Activated naive CD8-positive, alpha-beta T cell treated with anti-CD3 and anti-CD28 coated beads, Interleukin-2, amount 50 U/mL, for 24 hours (primary cell): ENCODE results near the gene IFT88.

Source experiments
- ATAC-seq: fragments of 150-1000 bp; cut with Tn5 transposase; one replicate; pipeline ENCODE4 v1.10.0; 2021
- DNase-seq: peaks from one replicate; pipeline ENCODE4 v3.0.0; 2021
- H3K27ac Mint-ChIP-seq: one replicate; pipeline ENCODE4 v1.8.0; 2021; ENCODE audit warnings: mild to moderate bottlenecking, mixed read lengths
- H3K27me3 Mint-ChIP-seq: one replicate; pipeline ENCODE4 v1.8.0; 2021; ENCODE audit warnings: mixed read lengths
- H3K36me3 Mint-ChIP-seq: one replicate; pipeline ENCODE4 v1.8.0; 2021; ENCODE audit warnings: low read depth, mixed read lengths
- H3K4me1 Mint-ChIP-seq: one replicate; pipeline ENCODE4 v1.8.0; 2021; ENCODE audit warnings: mixed read lengths
- H3K4me3 Mint-ChIP-seq: one replicate; pipeline ENCODE4 v1.8.0; 2021; ENCODE audit warnings: mild to moderate bottlenecking, moderate library complexity, mixed read lengths
- H3K9me3 Mint-ChIP-seq: one replicate; pipeline ENCODE4 v1.8.0; 2021; ENCODE audit warnings: mixed read lengths

IFT88 gene

GRCh38 chr13:20547479-20547908 lies 19.5 kb upstream of the IFT88 start:
- no peaks in the 10 kb centered on the region for H3K27me3 Mint-ChIP-seq
- no peaks in the 10 kb centered on the region for H3K36me3 Mint-ChIP-seq
- no peak for DNase-seq
- ATAC-seq, result no peak
- H3K4me3 Mint-ChIP-seq, result no peak overlapping the region
- no peaks in the 10 kb centered on the region for H3K9me3 Mint-ChIP-seq
- H3K27ac Mint-ChIP-seq, result no peak overlapping the region
- peaks cover 8% of the 10 kb centered on the region for H3K4me1 Mint-ChIP-seq

GRCh38 chr13:20550799-20551198 lies 16.2 kb upstream of the IFT88 start:
- Mint-ChIP-seq H3K9me3 (no peaks in the 10 kb centered on the region), H3K36me3 (no peaks in the 10 kb centered on the region), H3K4me1 (peaks cover 8% of the 10 kb centered on the region), H3K4me3 (no peak overlapping the region), H3K27me3 (no peaks in the 10 kb centered on the region), H3K27ac (no peak overlapping the region)
- no peak for DNase-seq
- no peak for ATAC-seq

- Mint-ChIP-seq H3K27me3 (no peaks in the 10 kb centered on the region), H3K9me3 (no peaks in the 10 kb centered on the region), H3K36me3 (no peaks in the 10 kb centered on the region), H3K4me1 (no peaks in the 10 kb centered on the region), H3K27ac (no peak overlapping the region), H3K4me3 (no peak overlapping the region)
- DNase-seq (no peak), ATAC-seq (no peak)
These were observed 13.6 kb upstream of the IFT88 start for GRCh38 chr13:20553311-20553710.

DNA sequence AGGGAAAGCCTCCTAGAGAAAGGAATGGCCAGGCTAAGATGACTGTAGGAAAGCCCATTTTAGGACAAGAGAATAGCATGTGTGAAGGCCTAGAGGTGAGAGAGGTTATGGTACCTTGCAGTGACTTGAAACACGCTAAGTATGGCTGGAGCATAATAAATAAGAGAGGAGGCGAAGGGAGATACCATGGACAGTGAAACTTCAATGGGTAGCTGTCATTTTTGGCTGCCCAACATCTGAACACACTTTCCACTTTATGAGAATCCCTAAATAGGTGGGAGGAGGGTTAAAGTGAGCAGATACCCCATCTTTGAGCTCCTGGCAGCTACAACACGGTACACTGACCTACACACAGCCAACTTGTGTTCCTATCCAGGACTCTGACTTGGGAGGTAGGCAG lies 8.0 kb upstream of the IFT88 start:
- no peak overlapping the region for H3K4me3 Mint-ChIP-seq
- DNase-seq (no peak), ATAC-seq (no peak)
- no peaks in the 10 kb centered on the region for H3K9me3 Mint-ChIP-seq
- no peak overlapping the region for H3K27ac Mint-ChIP-seq
- H3K36me3 Mint-ChIP-seq, result no peaks in the 10 kb centered on the region
- H3K27me3 Mint-ChIP-seq, result no peaks in the 10 kb centered on the region
- H3K4me1 Mint-ChIP-seq, result peaks cover 4% of the 10 kb centered on the region

DNA sequence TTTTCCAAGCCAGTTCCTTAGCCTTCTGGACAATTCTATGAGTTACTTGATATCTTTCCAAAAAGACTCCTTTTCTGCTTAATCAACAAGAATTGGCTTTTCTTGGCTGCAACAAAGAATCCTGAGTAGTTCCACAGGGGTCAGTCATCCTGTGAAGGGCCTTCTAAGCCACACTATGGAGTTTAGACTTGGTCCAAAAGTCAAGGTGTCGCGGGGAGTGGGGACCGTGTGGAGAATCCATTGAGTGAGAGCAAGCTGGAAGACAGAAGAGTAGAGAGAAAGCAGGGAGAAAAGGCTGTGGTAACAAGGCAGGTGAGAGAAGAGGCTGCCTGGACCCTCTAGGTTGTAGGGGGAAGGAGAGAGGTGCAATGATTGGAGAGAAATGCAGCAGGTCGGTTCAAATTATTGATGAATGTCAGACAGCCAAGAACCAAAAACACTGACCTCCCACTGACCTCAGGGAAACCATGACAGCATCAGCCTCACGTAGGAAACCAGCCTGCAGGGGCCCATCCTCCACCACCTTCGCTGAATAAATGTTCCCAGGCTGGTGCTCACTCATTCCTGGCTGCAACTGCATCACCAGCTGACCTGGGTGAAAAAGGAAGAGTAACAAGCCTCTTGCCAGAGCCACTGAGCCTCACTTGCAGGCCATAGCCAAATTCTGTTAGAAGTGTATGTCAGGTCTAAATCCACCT lies 7.1 kb upstream of the IFT88 start:
- Mint-ChIP-seq H3K4me1 (peaks cover 4% of the 10 kb centered on the region), H3K27ac (no peak overlapping the region), H3K27me3 (no peaks in the 10 kb centered on the region), H3K4me3 (no peak overlapping the region), H3K9me3 (peaks cover 7% of the 10 kb centered on the region), H3K36me3 (peaks cover 3% of the 10 kb centered on the region)
- ATAC-seq, result no peak
- DNase-seq, result no peak

DNA sequence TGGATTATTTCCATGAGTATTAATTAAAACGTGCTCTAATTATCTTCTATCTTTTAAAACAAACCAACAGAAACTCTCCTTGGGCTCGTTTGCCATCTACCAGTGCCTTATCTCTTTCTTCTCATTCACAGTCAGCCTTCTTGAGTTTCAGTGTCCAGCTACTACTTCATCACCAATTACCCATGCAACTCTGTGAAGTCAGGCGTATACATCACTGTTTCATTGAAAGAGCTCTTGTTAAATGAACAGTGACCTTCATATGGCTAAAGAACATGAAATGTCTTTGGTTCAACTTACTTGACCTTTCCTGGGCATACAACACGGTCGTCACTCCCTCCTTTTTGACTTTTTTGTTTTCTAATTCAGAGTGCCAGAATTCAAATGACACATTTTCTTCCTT lies 5.2 kb upstream of the IFT88 start:
- H3K27me3 Mint-ChIP-seq, result no peaks in the 10 kb centered on the region
- H3K4me3 Mint-ChIP-seq, result no peak overlapping the region
- ATAC-seq (no peak), DNase-seq (no peak)
- H3K4me1 Mint-ChIP-seq, result peaks cover 12% of the 10 kb centered on the region
- no peak overlapping the region for H3K27ac Mint-ChIP-seq
- peaks cover 15% of the 10 kb centered on the region for H3K9me3 Mint-ChIP-seq
- peaks cover 6% of the 10 kb centered on the region for H3K36me3 Mint-ChIP-seq

- peaks cover 15% of the 10 kb centered on the region for H3K9me3 Mint-ChIP-seq
- H3K4me3 Mint-ChIP-seq, result peak overlapping the region; percentile 44
- no peak overlapping the region for H3K27ac Mint-ChIP-seq
- DNase-seq, result no peak
- no peaks in the 10 kb centered on the region for H3K27me3 Mint-ChIP-seq
- peaks cover 16% of the 10 kb centered on the region for H3K4me1 Mint-ChIP-seq
- no peak for ATAC-seq
- H3K36me3 Mint-ChIP-seq, result peaks cover 8% of the 10 kb centered on the region
These were observed 1.7 kb upstream of the IFT88 start for GRCh38 chr13:20565115-20565736.

DNA sequence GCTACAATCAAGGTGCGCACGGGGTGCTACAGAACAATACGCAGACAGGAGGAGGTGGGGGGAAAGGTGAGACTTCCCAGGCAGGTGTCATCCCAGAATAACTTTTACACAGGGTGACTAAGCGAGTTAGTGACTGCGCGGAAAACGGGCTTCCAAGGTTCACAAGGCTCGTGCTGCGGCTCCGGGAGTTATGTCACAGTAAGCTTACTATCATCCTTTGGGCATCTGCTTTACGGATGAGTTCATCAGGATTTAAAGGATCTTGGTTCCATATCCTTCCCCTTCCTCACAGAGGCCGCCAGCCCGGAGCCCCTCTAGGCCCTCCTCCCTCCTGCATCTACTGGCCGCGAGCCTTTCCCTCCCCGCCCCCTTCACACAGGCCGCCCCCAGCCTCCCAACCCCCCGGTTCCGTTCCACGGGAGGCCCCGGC lies 474 bp upstream of the IFT88 start:
- DNase-seq (no peak), ATAC-seq (no peak)
- Mint-ChIP-seq H3K36me3 (peaks cover 8% of the 10 kb centered on the region), H3K4me3 (peak overlapping the region; percentile 85), H3K27me3 (no peaks in the 10 kb centered on the region), H3K9me3 (peaks cover 15% of the 10 kb centered on the region), H3K4me1 (peaks cover 17% of the 10 kb centered on the region), H3K27ac (peak overlapping the region; percentile 83)

- Mint-ChIP-seq H3K27ac (peak overlapping the region; percentile 83), H3K36me3 (peaks cover 8% of the 10 kb centered on the region), H3K27me3 (no peaks in the 10 kb centered on the region), H3K4me1 (peaks cover 21% of the 10 kb centered on the region), H3K9me3 (peaks cover 15% of the 10 kb centered on the region), H3K4me3 (peak overlapping the region; percentile 85)
- no peak for ATAC-seq
- DNase-seq, result no peak
These were observed 1.0 kb downstream of the IFT88 start for GRCh38 chr13:20567881-20568528.

- Mint-ChIP-seq H3K4me1 (peaks cover 18% of the 10 kb centered on the region), H3K27ac (no peak overlapping the region), H3K36me3 (peaks cover 8% of the 10 kb centered on the region), H3K27me3 (no peaks in the 10 kb centered on the region), H3K4me3 (no peak overlapping the region), H3K9me3 (peaks cover 2% of the 10 kb centered on the region)
- no peak for ATAC-seq
- no peak for DNase-seq
These were observed 3.6 kb downstream of the IFT88 start for GRCh38 chr13:20570517-20570916.

DNA sequence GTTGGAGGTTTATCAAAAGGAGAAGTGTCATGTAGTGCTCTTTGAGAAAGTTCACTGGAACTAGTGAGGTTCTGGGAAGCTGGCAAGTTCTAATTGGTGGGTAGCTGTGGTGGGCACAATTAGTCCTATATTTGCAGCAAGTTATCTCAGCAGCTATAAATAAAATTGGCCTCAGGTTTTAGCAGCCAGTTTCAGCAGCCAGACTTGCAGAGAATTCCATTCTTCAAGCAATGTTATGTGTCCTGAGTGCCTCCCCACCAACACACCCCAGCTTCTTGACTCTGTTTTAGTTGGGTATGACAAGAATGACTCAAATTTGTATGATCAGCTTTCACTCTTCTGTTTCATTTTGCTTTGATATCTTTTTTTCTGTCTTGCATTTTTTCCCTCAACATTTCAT lies 4.7 kb downstream of the IFT88 start:
- DNase-seq (no peak), ATAC-seq (no peak)
- Mint-ChIP-seq H3K9me3 (peaks cover 7% of the 10 kb centered on the region), H3K4me1 (peaks cover 13% of the 10 kb centered on the region), H3K36me3 (peaks cover 18% of the 10 kb centered on the region), H3K27ac (no peak overlapping the region), H3K4me3 (no peak overlapping the region), H3K27me3 (no peaks in the 10 kb centered on the region)

DNA sequence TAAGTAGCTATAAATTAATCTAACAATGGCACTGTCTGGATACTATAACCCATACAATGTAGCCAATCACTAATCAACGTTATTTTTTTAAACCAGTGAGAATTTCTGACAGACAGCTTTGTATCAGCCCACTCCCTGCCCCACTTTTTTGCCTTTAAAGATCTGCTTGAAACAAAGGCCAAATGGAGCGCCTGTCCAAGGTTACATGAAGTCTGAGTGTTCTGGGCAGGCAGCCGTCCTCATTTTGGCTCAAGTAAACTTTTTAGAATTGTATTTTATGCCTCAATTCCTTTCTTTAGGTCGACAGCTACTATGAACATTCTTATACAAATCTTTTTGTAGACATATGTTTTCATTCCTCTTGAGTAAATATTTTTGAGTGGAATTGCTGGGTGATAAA lies 6.2 kb downstream of the IFT88 start:
- peaks cover 17% of the 10 kb centered on the region for H3K9me3 Mint-ChIP-seq
- H3K4me3 Mint-ChIP-seq, result no peak overlapping the region
- no peak overlapping the region for H3K27ac Mint-ChIP-seq
- peaks cover 6% of the 10 kb centered on the region for H3K4me1 Mint-ChIP-seq
- DNase-seq (no peak), ATAC-seq (no peak)
- peaks cover 29% of the 10 kb centered on the region for H3K36me3 Mint-ChIP-seq
- H3K27me3 Mint-ChIP-seq, result no peaks in the 10 kb centered on the region

DNA sequence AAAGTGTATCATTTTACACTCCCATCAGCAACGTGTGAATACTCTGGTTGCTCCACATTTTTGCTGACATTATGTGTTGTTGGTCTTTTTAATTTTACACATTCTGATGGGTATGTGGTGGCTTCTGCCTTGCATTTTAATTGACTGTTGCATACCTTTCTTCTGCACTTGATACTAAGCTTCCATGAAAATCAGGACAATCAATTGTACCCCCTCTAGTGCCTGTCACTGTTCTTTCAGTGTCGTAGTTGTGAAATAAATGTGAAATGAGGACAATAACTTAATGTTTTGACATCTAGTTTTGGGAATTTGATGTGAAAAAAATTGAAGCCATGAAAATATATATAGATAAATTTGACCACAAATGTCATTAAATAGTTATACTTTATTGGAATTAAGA lies 6.7 kb downstream of the IFT88 start:
- peaks cover 17% of the 10 kb centered on the region for H3K9me3 Mint-ChIP-seq
- no peak overlapping the region for H3K4me3 Mint-ChIP-seq
- peaks cover 31% of the 10 kb centered on the region for H3K36me3 Mint-ChIP-seq
- no peaks in the 10 kb centered on the region for H3K27me3 Mint-ChIP-seq
- H3K4me1 Mint-ChIP-seq, result peaks cover 6% of the 10 kb centered on the region
- ATAC-seq, result no peak
- no peak overlapping the region for H3K27ac Mint-ChIP-seq
- DNase-seq, result no peak

DNA sequence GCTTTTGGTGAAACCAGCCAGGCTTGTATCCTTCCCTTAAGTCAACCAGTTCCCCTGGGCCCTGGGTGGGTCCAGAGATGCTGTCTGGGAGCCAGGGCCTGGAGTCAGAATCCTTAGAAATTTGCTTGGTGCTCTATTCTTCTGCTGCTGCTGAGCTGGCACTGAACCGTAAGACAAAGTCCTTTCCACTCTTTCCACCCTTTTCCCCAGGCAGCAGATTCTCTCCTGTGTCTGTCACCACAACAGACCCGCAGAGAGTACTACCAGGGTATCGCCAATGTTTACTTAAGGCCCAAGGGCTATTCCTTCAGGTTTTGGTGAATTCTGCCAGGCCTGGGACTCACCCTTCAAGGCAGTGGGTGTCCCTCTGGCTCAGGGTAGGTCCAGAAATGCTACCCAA lies 12.2 kb downstream of the IFT88 start:
- no peaks in the 10 kb centered on the region for H3K27me3 Mint-ChIP-seq
- H3K27ac Mint-ChIP-seq, result no peak overlapping the region
- no peak overlapping the region for H3K4me3 Mint-ChIP-seq
- peaks cover 47% of the 10 kb centered on the region for H3K36me3 Mint-ChIP-seq
- no peak for DNase-seq
- no peaks in the 10 kb centered on the region for H3K4me1 Mint-ChIP-seq
- ATAC-seq, result no peak
- H3K9me3 Mint-ChIP-seq, result peaks cover 17% of the 10 kb centered on the region

DNA sequence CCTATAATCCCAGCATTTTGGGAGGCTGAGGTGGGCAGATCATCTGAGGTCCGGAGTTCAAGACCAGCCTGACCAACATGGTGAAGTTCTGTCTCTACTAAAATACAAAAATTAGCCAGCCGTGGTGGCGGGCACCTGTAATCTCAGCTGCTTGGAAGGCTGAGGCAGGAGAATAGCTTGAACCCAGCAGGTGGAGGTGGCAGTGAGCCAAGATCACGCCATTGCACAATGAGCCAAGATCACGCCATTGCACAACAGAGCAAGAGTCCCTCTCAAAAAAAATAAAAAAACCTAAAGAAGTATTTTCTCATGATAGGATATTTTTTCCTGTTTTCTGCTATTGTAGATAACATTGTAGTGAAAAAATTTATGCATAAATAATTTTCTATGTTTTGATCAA lies 13.3 kb downstream of the IFT88 start:
- Mint-ChIP-seq H3K9me3 (peaks cover 17% of the 10 kb centered on the region), H3K27ac (no peak overlapping the region), H3K4me3 (no peak overlapping the region), H3K27me3 (no peaks in the 10 kb centered on the region), H3K36me3 (peaks cover 49% of the 10 kb centered on the region), H3K4me1 (no peaks in the 10 kb centered on the region)
- ATAC-seq, result no peak
- no peak for DNase-seq
